Hepatocyte (in vitro differentiated cells): ENCODE data around the gene EXO5. TPM values are rescaled to one million over a fixed set of nuclear protein-coding genes. Genes with fewer than 3 reads are reported as not detected.

Source experiments
- DNase-seq: peaks from one replicate; pipeline ENCODE4 v3.0.0-alpha.2; 2016; ENCODE audit warnings: low spot score
- H2AFZ ChIP-seq: fragments of 200-600 bp; sonication (generic); 2 replicates; pipeline ENCODE4 v1.6.0; 2016; ENCODE audit warnings: antibody characterized with exemption, mild to moderate bottlenecking
- H3K27ac ChIP-seq: fragments of 200-600 bp; sonication (generic); 2 replicates; pipeline ENCODE4 v1.5.1; 2016; ENCODE audit warnings: mild to moderate bottlenecking
- H3K27me3 ChIP-seq: fragments of 200-600 bp; sonication (generic); 2 replicates; pipeline ENCODE4 v1.6.1; 2016
- H3K36me3 ChIP-seq: fragments of 200-600 bp; sonication (generic); replicated peaks from 2 replicates; pipeline ENCODE4 v1.5.1; 2016; ENCODE audit warnings: low read depth; ENCODE audit not compliant: insufficient read depth
- H3K4me1 ChIP-seq: fragments of 200-600 bp; sonication (generic); 2 replicates; pipeline ENCODE4 v1.5.1; 2016; ENCODE audit warnings: mild to moderate bottlenecking, moderate library complexity; ENCODE audit not compliant: insufficient read depth
- H3K4me2 ChIP-seq: fragments of 200-600 bp; sonication (generic); 2 replicates; pipeline ENCODE4 v1.6.0; 2016
- H3K4me3 ChIP-seq: fragments of 200-600 bp; sonication (generic); 2 replicates; pipeline ENCODE4 v1.5.1; 2016; ENCODE audit warnings: mild to moderate bottlenecking
- H3K79me2 ChIP-seq: fragments of 200-600 bp; sonication (generic); 2 replicates; pipeline ENCODE4 v1.6.0; 2017; ENCODE audit warnings: mild to moderate bottlenecking
- H3K9me2 ChIP-seq: fragments of 200-600 bp; sonication (generic); replicated peaks from 2 replicates; pipeline ENCODE4 v1.6.0; 2017; ENCODE audit warnings: mild to moderate bottlenecking; ENCODE audit not compliant: insufficient read depth
- H3K9me3 ChIP-seq: fragments of 200-600 bp; sonication (generic); 2 replicates; pipeline ENCODE4 v1.5.1; 2016; ENCODE audit warnings: low read depth, mild to moderate bottlenecking
- H4K20me1 ChIP-seq: fragments of 200-600 bp; sonication (generic); 2 replicates; pipeline ENCODE4 v1.6.0; 2016; ENCODE audit warnings: mild to moderate bottlenecking; ENCODE audit not compliant: insufficient read depth, poor library complexity, severe bottlenecking
- CTCF ChIP-seq: fragments of 200-600 bp; sonication (generic); IDR thresholded peaks from 2 replicates; pipeline ENCODE4 v1.5.1; 2016; ENCODE audit warnings: antibody characterized with exemption, mild to moderate bottlenecking; ENCODE audit not compliant: poor library complexity
- EZH2 ChIP-seq: fragments of 200-600 bp; sonication (generic); IDR thresholded peaks from 2 replicates; pipeline ENCODE4 v1.6.1; 2016; ENCODE audit warnings: antibody characterized with exemption, mild to moderate bottlenecking, borderline replicate concordance
- EZH2phosphoT487 ChIP-seq: fragments of 200-600 bp; sonication (generic); IDR thresholded peaks from one replicate; pipeline ENCODE4 v1.6.1; 2018; ENCODE audit warnings: antibody characterized with exemption, mild to moderate bottlenecking, low read depth, moderate library complexity; ENCODE audit not compliant: unreplicated experiment, severe bottlenecking
- whole genome bisulfite sequencing: methylation state at CpG from one replicate; pipeline ENCODE4 v1.1.6; 2016; ENCODE audit warnings: low lambda C conversion rate; ENCODE audit errors: missing lambda C conversion rate; 5-methylcytosine and 5-hydroxymethylcytosine counted together
- polyA plus RNA-seq: library from polyadenylated mRNA; unstranded; fragments of >200 nt; fragmentation: Nextera tagmentation; extraction: Ambion mirVana; gene quantifications from 2 replicates; pipeline ENCODE4 v1.2.1, GENCODE V29; 2016
- total RNA-seq: library from RNA; depleted of rRNA; stranded (reverse); fragments of >200 nt; gene quantifications from 2 replicates; pipeline ENCODE4 v1.2.3, GENCODE V29; 2014

The EXO5 gene
- total and polyA plus RNA-seq, 2 experiments from 2014 or later = 7.8 to 8.9 TPM

GRCh38 chr1:40534589-40534988, 26.0 kb downstream of the EXO5 start:
- Histone ChIP-seq H3K4me2 (no peak overlapping the region), H3K4me1 (no peaks in the 10 kb centered on the region)
- TF ChIP-seq EZH2phosphoT487 (no peak), CTCF (no peak), EZH2 (no peak)

GRCh38 chr1:40535732-40536131, 27.2 kb downstream of the EXO5 start:
- Histone ChIP-seq H3K4me1 (no peaks in the 10 kb centered on the region), H3K27ac (no peak overlapping the region), H3K9me2 (no peaks in the 10 kb centered on the region), H3K4me2 (no peak overlapping the region), H3K79me2 (no peaks in the 10 kb centered on the region), H2AFZ (no peak overlapping the region), H4K20me1 (no peaks in the 10 kb centered on the region), H3K4me3 (no peak overlapping the region), H3K27me3 (no peaks in the 10 kb centered on the region), H3K9me3 (no peaks in the 10 kb centered on the region), H3K36me3 (no peaks in the 10 kb centered on the region)
- WGBS = 92% methylated on average over 2 of the region's 2 CpGs
- TF ChIP-seq CTCF (no peak), EZH2phosphoT487 (no peak), EZH2 (no peak)
- DNase-seq = no peak

More at GRCh38 chr1:40534589-40534988, 26.0 kb downstream of the EXO5 start:
- DNase-seq = no peak
- H3K27me3 ChIP-seq = no peaks in the 10 kb centered on the region
- no peak overlapping the region for H2AFZ ChIP-seq
- no peak overlapping the region for H3K4me3 ChIP-seq
- H3K27ac ChIP-seq = no peak overlapping the region
- no peaks in the 10 kb centered on the region for H3K79me2 ChIP-seq
- no peaks in the 10 kb centered on the region for H3K9me3 ChIP-seq
- H3K9me2 ChIP-seq = no peaks in the 10 kb centered on the region
- no peaks in the 10 kb centered on the region for H3K36me3 ChIP-seq
- no peaks in the 10 kb centered on the region for H4K20me1 ChIP-seq

GRCh38 chr1:40539338-40539737, 30.8 kb downstream of the EXO5 start:
- Histone ChIP-seq H4K20me1 (no peaks in the 10 kb centered on the region), H3K27me3 (no peaks in the 10 kb centered on the region), H3K9me2 (no peaks in the 10 kb centered on the region), H3K27ac (no peak overlapping the region), H3K4me1 (no peaks in the 10 kb centered on the region), H3K4me2 (no peak overlapping the region), H3K79me2 (no peaks in the 10 kb centered on the region), H3K4me3 (no peak overlapping the region), H3K9me3 (no peaks in the 10 kb centered on the region), H2AFZ (no peak overlapping the region), H3K36me3 (no peaks in the 10 kb centered on the region)
- TF ChIP-seq CTCF (no peak), EZH2phosphoT487 (no peak), EZH2 (no peak)
- DNase-seq = no peak
- WGBS = 92% methylated on average over 7 of the region's 7 CpGs

GRCh38 chr1:40546957-40547356, 38.4 kb downstream of the EXO5 start:
- H3K79me2 ChIP-seq = no peaks in the 10 kb centered on the region
- no peak for TF ChIP-seq EZH2
- no peak for TF ChIP-seq EZH2phosphoT487
- no peak for TF ChIP-seq CTCF
- H2AFZ ChIP-seq = no peak overlapping the region

More at GRCh38 chr1:40546957-40547356, 38.4 kb downstream of the EXO5 start:
- no peak overlapping the region for H3K27ac ChIP-seq
- no peak overlapping the region for H3K4me2 ChIP-seq
- 97% methylated on average over 4 of the region's 4 CpGs for WGBS
- H3K27me3 ChIP-seq = no peaks in the 10 kb centered on the region
- H3K4me3 ChIP-seq = no peak overlapping the region
- DNase-seq = no peak
- H4K20me1 ChIP-seq = no peaks in the 10 kb centered on the region
- H3K4me1 ChIP-seq = no peaks in the 10 kb centered on the region
- no peaks in the 10 kb centered on the region for H3K36me3 ChIP-seq
- no peaks in the 10 kb centered on the region for H3K9me2 ChIP-seq
- peaks cover 11% of the 10 kb centered on the region for H3K9me3 ChIP-seq
